Measurements from ENCODE around the gene FRYL.

The FRYL gene

GRCh38 chr4:48665555-48666186 is 114.4 kb downstream of the FRYL start:
- Histone ChIP-seq H3K27me3 (ENCODE audit: control insufficient read depth, insufficient read depth, low read length) (no peaks in the 10 kb centered on the region), H3K36me3 (ENCODE audit: control insufficient read depth, insufficient read depth, low read length) (no peaks in the 10 kb centered on the region), H3K4me1 (ENCODE audit: control insufficient read depth, insufficient read depth, low read length) (no peaks in the 10 kb centered on the region), H3K27ac (ENCODE audit: low read length) (no peak overlapping the region), H3K4me3 (ENCODE audit: low read length) (no peak overlapping the region), H3K9me3 (ENCODE audit: control insufficient read depth, insufficient read depth, low read length) (no peaks in the 10 kb centered on the region)
- no CpG with 5 or more reads among the region's 4 CpGs for WGBS (ENCODE audit: insufficient coverage, insufficient read length)
- DNase-seq (ENCODE audit: low read depth, low spot score) = no peak

DNA sequence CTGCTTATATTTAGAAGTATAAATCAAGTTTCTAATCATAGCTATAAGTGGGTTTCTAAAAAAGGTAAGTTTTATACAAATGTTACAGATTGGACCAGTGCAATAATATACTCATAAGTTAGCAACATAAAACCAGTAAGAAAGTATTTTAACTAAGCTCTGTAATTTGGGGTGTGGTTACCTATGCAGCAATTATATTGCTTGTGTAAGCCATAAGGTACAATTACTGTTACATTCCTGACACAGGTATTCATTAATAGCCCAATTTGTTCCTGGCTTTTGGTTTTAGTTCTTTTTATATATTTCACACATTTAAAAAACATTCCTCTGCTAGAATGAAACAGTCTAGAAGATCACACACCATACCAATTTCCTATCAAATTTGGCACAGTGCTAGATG is 115.1 kb downstream of the FRYL start:
- Histone ChIP-seq H3K27me3 (ENCODE audit: control insufficient read depth, insufficient read depth, low read length) (no peaks in the 10 kb centered on the region), H3K36me3 (ENCODE audit: control insufficient read depth, insufficient read depth, low read length) (no peaks in the 10 kb centered on the region), H3K4me1 (ENCODE audit: control insufficient read depth, insufficient read depth, low read length) (no peaks in the 10 kb centered on the region), H3K27ac (ENCODE audit: low read length) (no peak overlapping the region), H3K4me3 (ENCODE audit: low read length) (no peak overlapping the region), H3K9me3 (ENCODE audit: control insufficient read depth, insufficient read depth, low read length) (no peaks in the 10 kb centered on the region)
- DNase-seq (ENCODE audit: low read depth, low spot score) = no peak

DNA sequence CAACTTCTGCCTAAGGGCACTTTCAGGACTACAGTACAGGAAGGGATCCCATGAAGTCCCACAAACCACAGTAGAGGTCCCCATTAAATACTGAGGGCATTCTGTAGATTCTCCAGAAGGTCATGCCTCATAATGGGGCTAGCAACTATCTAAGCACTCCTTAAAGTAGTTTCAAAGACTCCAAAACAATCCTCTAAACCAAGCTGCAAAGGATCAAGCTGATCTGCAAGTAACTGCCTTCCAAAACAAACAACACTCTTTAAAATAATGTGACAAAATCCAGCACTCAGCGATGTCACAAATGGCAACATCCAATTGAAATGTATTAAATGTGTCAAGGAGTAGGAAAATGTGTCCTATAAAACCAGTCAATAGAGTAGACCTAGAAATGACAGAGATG is 118.7 kb downstream of the FRYL start:
- WGBS (ENCODE audit: insufficient coverage, insufficient read length) = no CpG with 5 or more reads among the region's 1 CpG
- no peak overlapping the region for H3K4me3 ChIP-seq (ENCODE audit: low read length)
- no peaks in the 10 kb centered on the region for H3K27me3 ChIP-seq (ENCODE audit: control insufficient read depth, insufficient read depth, low read length)
- H3K9me3 ChIP-seq (ENCODE audit: control insufficient read depth, insufficient read depth, low read length) = no peaks in the 10 kb centered on the region
- H3K36me3 ChIP-seq (ENCODE audit: control insufficient read depth, insufficient read depth, low read length) = no peaks in the 10 kb centered on the region
- H3K4me1 ChIP-seq (ENCODE audit: control insufficient read depth, insufficient read depth, low read length) = no peaks in the 10 kb centered on the region
- no peak for DNase-seq (ENCODE audit: low read depth, low spot score)
- H3K27ac ChIP-seq (ENCODE audit: low read length) = no peak overlapping the region

DNA sequence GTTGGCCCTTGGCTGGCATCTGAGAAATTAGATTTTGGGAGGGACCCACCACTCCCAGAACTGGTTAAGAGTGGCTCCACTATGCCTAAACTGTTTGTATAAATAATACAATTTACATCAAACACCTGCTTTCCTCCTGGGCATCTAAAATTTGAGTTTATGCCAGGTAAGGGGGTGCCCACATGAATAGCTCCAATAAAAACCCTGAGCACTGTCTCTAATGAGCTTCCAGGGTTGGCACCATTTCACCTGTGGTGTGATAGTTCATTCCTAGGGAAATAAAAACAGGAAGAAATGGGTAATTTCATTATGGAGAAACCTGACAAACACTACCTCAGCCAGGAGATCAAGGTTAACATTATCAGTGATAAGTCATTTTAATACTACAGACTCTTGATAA is 119.7 kb downstream of the FRYL start:
- no peaks in the 10 kb centered on the region for H3K4me1 ChIP-seq (ENCODE audit: control insufficient read depth, insufficient read depth, low read length)
- H3K36me3 ChIP-seq (ENCODE audit: control insufficient read depth, insufficient read depth, low read length) = no peaks in the 10 kb centered on the region
- H3K27ac ChIP-seq (ENCODE audit: low read length) = no peak overlapping the region
- H3K27me3 ChIP-seq (ENCODE audit: control insufficient read depth, insufficient read depth, low read length) = no peaks in the 10 kb centered on the region
- DNase-seq (ENCODE audit: low read depth, low spot score) = no peak
- H3K4me3 ChIP-seq (ENCODE audit: low read length) = no peak overlapping the region
- H3K9me3 ChIP-seq (ENCODE audit: control insufficient read depth, insufficient read depth, low read length) = no peaks in the 10 kb centered on the region

GRCh38 chr4:48654015-48654664 is 125.9 kb downstream of the FRYL start:
- no peaks in the 10 kb centered on the region for H3K4me1 ChIP-seq (ENCODE audit: control insufficient read depth, insufficient read depth, low read length)
- H3K9me3 ChIP-seq (ENCODE audit: control insufficient read depth, insufficient read depth, low read length) = no peaks in the 10 kb centered on the region
- H3K27ac ChIP-seq (ENCODE audit: low read length) = no peak overlapping the region
- WGBS (ENCODE audit: insufficient coverage, insufficient read length) = no CpG with 5 or more reads among the region's 4 CpGs
- H3K27me3 ChIP-seq (ENCODE audit: control insufficient read depth, insufficient read depth, low read length) = no peaks in the 10 kb centered on the region
- no peaks in the 10 kb centered on the region for H3K36me3 ChIP-seq (ENCODE audit: control insufficient read depth, insufficient read depth, low read length)
- no peak overlapping the region for H3K4me3 ChIP-seq (ENCODE audit: low read length)
- DNase-seq (ENCODE audit: low read depth, low spot score) = no peak

- DNase-seq (ENCODE audit: low read depth, low spot score) = no peak
- Histone ChIP-seq H3K4me1 (ENCODE audit: control insufficient read depth, insufficient read depth, low read length) (no peaks in the 10 kb centered on the region), H3K27me3 (ENCODE audit: control insufficient read depth, insufficient read depth, low read length) (no peaks in the 10 kb centered on the region), H3K27ac (ENCODE audit: low read length) (no peak overlapping the region), H3K9me3 (ENCODE audit: control insufficient read depth, insufficient read depth, low read length) (no peaks in the 10 kb centered on the region), H3K4me3 (ENCODE audit: low read length) (no peak overlapping the region), H3K36me3 (ENCODE audit: control insufficient read depth, insufficient read depth, low read length) (no peaks in the 10 kb centered on the region)
- WGBS (ENCODE audit: insufficient coverage, insufficient read length) = no CpG with 5 or more reads among the region's 8 CpGs
These were observed 126.7 kb downstream of the FRYL start for GRCh38 chr4:48653217-48654014.

GRCh38 chr4:48651914-48652313 is 128.2 kb downstream of the FRYL start:
- Histone ChIP-seq H3K27ac (ENCODE audit: low read length) (no peak overlapping the region), H3K4me3 (ENCODE audit: low read length) (no peak overlapping the region), H3K36me3 (ENCODE audit: control insufficient read depth, insufficient read depth, low read length) (no peaks in the 10 kb centered on the region), H3K27me3 (ENCODE audit: control insufficient read depth, insufficient read depth, low read length) (no peaks in the 10 kb centered on the region), H3K9me3 (ENCODE audit: control insufficient read depth, insufficient read depth, low read length) (no peaks in the 10 kb centered on the region), H3K4me1 (ENCODE audit: control insufficient read depth, insufficient read depth, low read length) (no peaks in the 10 kb centered on the region)
- DNase-seq (ENCODE audit: low read depth, low spot score) = no peak
- WGBS (ENCODE audit: insufficient coverage, insufficient read length) = no CpG with 5 or more reads among the region's 1 CpG

- Histone ChIP-seq H3K27me3 (ENCODE audit: control insufficient read depth, insufficient read depth, low read length) (no peaks in the 10 kb centered on the region), H3K9me3 (ENCODE audit: control insufficient read depth, insufficient read depth, low read length) (no peaks in the 10 kb centered on the region), H3K4me3 (ENCODE audit: low read length) (no peak overlapping the region), H3K27ac (ENCODE audit: low read length) (no peak overlapping the region), H3K36me3 (ENCODE audit: control insufficient read depth, insufficient read depth, low read length) (no peaks in the 10 kb centered on the region), H3K4me1 (ENCODE audit: control insufficient read depth, insufficient read depth, low read length) (no peaks in the 10 kb centered on the region)
- DNase-seq (ENCODE audit: low read depth, low spot score) = no peak
- WGBS (ENCODE audit: insufficient coverage, insufficient read length) = no CpG with 5 or more reads among the region's 3 CpGs
These were observed 130.6 kb downstream of the FRYL start for GRCh38 chr4:48649505-48649904.

GRCh38 chr4:48645225-48645794 is 134.8 kb downstream of the FRYL start:
- Histone ChIP-seq H3K4me1 (ENCODE audit: control insufficient read depth, insufficient read depth, low read length) (no peaks in the 10 kb centered on the region), H3K27me3 (ENCODE audit: control insufficient read depth, insufficient read depth, low read length) (no peaks in the 10 kb centered on the region; the same call in 1 of the 2 replicates), H3K9me3 (ENCODE audit: control insufficient read depth, insufficient read depth, low read length) (no peaks in the 10 kb centered on the region), H3K36me3 (ENCODE audit: control insufficient read depth, insufficient read depth, low read length) (no peaks in the 10 kb centered on the region), H3K4me3 (ENCODE audit: low read length) (no peak overlapping the region), H3K27ac (ENCODE audit: low read length) (no peak overlapping the region)
- no peak for DNase-seq (ENCODE audit: low read depth, low spot score)
- no CpG with 5 or more reads among the region's 3 CpGs for WGBS (ENCODE audit: insufficient coverage, insufficient read length)

DNA sequence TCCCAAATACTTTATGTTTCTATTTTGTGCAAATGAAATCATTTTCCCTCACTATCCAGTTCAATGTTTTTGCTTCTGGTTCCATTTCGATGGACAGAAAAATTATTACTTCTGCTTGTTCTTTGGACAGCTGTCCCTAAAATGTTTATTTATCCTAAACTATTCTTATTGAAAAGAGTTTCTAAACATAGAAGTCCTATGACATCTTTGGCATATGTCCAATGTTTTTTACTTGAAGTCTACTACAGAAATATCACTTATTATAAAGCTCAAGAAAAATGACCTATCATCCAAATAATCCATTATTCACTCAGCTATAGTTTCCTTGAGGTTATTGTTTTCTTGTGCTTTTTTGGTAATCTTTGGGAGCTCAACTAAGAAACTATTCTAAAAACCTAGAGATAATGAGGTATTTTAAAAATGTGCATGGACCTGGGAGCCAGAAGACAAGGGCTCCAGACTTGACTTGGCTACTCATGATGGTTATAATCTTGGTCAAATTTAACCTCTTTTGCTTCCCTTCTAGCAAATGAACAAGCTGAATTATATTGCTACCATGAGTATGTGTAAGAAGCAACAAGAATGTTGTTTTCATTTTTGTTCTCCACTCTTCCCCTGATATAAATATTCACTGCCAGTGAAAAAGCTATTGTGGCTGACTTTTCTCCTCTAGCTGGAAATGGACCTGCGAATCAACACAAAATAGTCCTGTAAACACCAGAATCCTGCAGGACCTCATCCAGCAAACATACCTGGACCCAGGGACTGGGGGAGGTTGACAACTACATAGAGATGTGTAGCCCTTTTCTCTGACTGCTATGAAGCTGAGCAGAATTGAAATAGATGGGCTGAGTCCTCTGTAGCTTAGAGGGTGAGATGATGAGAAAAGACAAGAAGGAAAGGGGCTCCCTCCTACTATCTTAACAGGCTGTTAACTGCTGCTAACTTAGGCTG is 137.4 kb downstream of the FRYL start:
- no CpG with 5 or more reads among the region's 2 CpGs for WGBS (ENCODE audit: insufficient coverage, insufficient read length)
- H3K27ac ChIP-seq (ENCODE audit: low read length) = no peak overlapping the region
- DNase-seq (ENCODE audit: low read depth, low spot score) = no peak
- no peaks in the 10 kb centered on the region; the same call in 1 of the 2 replicates for H3K27me3 ChIP-seq (ENCODE audit: control insufficient read depth, insufficient read depth, low read length)
- no peaks in the 10 kb centered on the region for H3K4me1 ChIP-seq (ENCODE audit: control insufficient read depth, insufficient read depth, low read length)
- H3K4me3 ChIP-seq (ENCODE audit: low read length) = no peak overlapping the region
- no peaks in the 10 kb centered on the region for H3K9me3 ChIP-seq (ENCODE audit: control insufficient read depth, insufficient read depth, low read length)
- no peaks in the 10 kb centered on the region for H3K36me3 ChIP-seq (ENCODE audit: control insufficient read depth, insufficient read depth, low read length)

All from iPS DF 6.9 (cell line).